ENCODE data around the gene NUFIP2.
"Not testable (repeated sequence)": the region's sequence is repeated elsewhere in the genome, so short reads cannot be mapped to it uniquely, and the experiment has no call there.

Gene NUFIP2

GRCh38 chr17:29293890-29294579 lies at the start of gene NUFIP2:
Gene NUFIP2, minus strand, starts transcription at chr17:29294148. Its CDS starts 89 bp downstream, at chr17:29294059.
- peak; percentile 98 for DNase-seq

DNA sequence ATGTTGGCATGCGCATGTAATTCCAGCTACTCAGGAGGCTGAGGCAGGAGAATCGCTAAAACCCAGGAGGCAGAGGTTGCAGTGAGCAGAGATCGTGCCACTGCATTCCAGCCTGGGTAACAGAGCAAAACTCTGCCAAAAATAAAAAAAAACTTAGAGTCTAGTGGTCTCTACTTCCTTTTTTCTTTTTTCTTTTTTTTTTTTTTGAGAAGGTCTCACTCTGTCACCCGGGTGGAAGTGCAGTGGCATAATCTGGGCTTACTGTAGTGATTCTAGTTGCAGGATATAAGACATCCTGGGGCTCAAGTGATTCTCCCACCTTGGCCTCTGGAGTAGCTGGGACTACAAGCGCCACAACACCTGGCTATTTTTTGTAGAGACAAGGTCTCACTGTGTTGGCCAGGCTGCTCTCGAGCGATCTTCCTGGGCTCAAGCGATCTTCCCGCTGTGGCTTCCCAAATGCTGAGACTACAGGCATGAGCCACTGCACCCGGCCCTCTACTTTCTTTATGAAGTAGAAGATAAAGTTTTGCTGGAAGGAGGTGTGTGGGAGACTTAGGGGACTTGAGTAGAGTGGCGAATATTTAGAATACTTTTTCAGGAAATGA lies 48.3 kb upstream of the NUFIP2 start:
- DNase-seq, result peak; percentile 80

GRCh38 chr17:29341726-29342125 lies 47.8 kb upstream of the NUFIP2 start:
- peak; percentile 72 for DNase-seq

DNA sequence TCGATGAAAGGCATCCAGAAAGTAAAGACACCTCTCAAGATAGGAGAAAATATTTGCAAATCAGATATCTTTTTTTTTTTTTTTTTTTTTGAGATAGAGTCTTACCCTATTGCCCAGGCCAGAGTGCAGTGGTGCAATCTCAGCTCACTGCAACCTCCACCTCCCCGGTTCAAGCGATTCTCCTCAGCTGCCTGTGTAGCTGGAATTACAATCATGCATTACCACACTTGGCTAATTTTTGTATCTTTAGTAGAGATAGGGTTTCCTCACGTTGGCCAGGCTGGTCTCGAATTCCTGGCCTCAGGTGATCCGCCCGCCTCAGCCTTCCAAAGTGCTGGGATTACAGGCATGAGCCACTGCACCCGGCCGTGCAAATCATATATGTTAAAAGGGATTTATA lies 45.1 kb upstream of the NUFIP2 start:
- not testable (repeated sequence) for DNase-seq

- no peak for DNase-seq
These were observed 37.7 kb upstream of the NUFIP2 start for GRCh38 chr17:29331708-29332085.

DNA sequence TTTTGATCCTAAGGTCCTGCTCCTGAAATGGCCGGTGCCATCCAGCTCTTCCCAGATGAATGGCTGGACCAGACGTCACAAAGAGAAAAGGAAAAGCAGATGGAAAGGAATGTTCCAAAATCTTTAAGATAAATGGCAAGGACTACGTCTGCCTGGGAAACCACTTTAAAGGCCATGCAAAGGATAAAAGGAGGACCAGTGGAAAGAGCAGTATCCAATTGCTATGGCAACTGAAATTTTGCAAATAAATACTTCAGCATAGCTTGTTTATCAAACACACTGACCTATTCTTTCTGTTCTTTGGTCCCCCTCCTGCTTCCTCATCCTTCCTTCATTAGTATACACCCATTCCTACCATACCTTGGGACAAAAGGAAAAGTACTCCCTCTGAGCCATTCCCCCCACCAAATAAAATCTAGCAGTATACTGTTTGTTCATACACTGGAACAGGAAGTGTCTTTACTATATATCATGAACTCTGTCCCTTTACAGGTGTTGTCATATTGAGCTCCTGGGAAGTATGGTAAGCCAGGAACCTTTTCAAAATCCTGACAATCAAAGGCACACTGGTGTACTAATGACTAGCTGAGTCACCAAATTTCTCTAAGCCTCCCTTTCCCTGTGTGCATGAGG lies 37.2 kb upstream of the NUFIP2 start:
- no peak for DNase-seq

DNA sequence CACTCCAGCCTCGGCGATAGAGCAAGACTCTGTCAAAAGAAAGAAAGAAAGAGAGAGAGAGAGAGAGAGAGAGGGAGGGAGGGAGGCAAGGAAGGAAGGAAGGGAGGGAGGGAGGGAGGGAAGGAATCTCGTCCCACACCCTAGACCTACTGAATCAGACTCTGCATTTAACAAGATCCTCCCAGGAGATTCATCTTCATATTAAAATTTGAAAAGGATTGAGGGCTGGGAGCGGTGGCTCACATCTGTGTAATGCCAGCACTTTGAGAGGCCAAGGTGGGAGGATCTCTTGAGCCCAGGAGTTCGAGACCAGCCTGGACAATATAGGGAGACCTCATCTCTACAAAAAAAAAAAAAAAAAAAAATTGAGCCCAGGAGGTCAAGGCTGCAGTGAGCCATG lies 33.5 kb upstream of the NUFIP2 start:
- no peak for DNase-seq

DNA sequence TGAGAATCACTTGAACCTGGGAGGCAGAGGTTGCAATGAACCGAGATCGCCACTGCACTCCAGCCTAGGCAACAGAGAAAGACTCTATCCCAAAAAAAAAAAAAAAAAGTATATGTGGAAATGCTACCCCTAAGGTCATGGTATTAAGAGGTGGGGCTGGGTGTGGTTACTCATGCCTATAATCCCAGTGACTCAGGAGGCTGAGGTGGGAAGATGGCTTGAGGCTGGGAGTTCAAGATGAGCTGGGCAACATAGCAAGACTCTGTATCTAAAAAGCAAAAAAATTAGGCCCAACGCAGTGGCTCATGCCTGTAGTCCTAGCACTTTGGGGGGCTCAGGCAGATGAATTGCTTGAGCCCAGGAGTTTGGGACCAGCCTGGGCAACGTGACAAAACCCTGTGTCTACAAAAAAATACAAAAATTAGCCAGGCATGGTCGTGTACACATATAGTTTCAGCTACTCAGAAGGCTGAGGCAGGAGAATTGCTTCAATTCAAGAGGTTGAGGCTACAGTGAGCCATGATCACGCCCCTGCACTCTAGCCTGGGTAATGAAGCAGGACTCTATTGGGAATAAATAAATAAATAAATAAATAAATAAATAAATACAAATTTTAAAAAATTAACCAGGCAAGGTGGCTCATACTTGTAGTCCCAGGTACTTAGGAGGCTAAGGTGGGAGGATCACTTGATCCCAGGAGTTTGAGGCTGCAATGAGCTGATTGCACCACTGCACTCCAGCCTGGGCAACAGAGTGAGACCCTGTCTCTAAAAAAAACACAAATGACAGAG lies 32.3 kb upstream of the NUFIP2 start:
- DNase-seq, result no peak

DNA sequence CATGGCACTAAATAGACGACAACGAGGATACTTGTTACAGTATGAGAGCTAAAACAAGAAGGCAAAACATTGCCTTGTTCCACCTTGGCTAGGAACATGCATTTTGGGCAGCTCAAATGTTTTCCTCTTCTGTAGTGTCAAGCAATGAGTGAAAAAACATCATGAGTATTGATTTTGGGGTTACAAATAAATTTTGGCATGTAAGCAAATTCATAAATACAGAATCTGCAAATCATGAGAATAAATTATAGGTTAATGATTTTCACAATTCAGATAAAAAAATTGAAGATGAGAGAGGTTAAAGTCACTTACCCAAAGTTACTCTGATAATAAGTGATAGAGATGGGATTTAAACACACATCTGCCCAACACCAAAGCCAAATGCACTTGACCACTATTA lies 28.4 kb upstream of the NUFIP2 start:
- DNase-seq, result no peak

GRCh38 chr17:29303386-29303785 lies 9.4 kb upstream of the NUFIP2 start:
- no peak for DNase-seq

DNA sequence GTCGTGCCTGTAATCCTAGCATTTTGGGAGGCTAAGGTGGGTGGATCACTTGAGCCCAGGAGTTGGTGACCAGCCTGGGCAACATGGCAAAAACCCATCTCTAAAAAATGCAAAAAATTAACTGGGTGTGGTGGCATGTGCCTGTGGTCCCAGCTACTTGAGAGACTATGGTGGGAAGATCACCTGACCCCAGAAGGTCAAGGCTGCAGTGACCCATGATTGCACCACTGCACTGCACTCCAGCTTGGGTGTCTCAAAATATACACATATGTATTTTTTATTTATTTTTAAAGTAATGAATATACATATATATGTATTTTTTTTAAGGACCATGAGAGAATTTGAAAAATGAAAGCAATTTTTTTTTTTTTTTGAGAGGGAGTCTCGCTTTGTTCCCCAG lies 5.1 kb upstream of the NUFIP2 start:
- DNase-seq, result no peak

DNA sequence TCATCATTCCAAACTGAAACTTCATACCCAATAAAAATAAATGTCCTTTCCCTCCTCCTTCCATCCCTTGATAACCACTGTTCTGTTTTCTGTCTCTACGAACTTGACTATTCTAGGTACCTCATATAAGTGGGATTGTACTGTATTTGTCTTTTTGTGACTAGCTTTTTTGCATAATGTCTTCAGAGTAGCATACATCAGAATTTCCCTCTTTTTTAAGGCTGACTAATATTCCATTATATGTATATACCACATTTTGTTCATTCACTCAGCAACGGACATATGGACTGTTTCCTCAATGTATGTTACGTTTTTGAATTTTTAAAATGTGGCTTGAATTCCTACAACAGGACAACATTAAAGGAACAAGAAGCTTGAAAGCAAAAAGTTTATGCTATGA lies 1.5 kb upstream of the NUFIP2 start:
- DNase-seq, result no peak

- DNase-seq, result no peak
These were observed 592 bp upstream of the NUFIP2 start for GRCh38 chr17:29294580-29294900.

GRCh38 chr17:29292992-29293889 lies 707 bp downstream of the NUFIP2 start:
- peak; percentile 27 for DNase-seq

DNA sequence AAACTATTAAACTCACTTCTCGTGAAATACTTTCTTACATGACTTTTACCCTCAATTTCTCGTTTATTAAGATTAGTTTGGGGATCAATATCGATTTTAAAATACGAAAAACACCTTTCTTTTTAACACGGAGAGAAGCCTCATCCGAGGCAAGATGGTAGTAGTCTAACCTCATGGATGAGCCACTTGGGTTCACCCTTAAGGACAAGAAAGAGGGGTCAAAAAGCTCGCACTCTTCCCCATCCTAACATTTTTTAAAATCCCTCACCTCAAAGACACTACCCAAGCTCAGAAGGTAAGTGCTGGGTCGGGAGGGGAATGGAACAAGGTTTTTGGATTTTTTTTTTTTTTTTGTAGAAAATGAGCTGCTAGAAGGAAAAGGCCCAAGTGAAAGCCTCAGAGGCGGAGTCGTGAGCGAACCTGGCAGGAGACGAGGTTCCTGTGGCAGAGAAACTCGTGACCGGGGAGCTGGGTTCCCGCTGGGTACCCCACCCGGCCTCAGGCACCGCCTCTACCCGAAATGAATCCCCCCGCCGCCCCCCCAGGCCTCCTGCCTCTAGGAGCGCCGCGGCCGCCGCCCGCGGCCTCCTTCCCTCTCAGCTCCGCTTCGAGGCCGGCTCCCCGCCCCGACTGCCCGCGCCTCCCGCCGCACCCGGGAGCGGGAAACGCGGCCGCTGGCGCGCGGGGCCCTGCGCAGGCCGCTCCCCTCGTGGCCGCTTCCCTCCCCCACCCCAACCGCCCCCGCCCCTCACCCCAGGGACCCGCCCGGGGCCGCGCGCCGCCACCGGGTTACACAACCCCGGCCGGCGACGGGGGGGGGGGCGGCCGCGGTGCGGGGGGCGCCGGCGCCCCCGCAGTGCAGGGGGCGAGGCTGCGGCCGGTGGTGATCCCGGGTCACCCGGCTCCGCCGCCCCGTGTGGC lies 1.6 kb downstream of the NUFIP2 start:
- peak; percentile 26 for DNase-seq

GRCh38 chr17:29291163-29291752 lies 2.7 kb downstream of the NUFIP2 start:
- DNase-seq, result peak; percentile 75

DNA sequence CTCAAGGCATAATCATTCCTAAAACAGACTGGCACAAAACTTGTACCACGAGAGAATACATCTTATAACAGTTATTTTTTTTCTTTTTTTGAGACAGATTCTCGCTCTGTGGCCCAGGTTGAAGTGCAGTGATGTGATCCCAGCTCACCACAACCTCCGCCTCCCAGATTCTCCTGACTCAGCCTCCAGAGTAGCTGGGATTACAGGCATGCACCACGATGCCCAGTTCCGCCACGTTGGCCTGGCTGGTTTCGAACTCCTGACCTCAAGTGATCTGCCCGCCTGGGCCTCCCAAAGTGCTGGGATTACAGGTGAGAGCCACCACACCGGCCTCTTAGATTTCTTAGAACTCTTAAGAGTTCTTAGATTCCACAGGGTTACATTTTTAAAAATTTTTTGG lies 4.1 kb downstream of the NUFIP2 start:
- no peak for DNase-seq

DNA sequence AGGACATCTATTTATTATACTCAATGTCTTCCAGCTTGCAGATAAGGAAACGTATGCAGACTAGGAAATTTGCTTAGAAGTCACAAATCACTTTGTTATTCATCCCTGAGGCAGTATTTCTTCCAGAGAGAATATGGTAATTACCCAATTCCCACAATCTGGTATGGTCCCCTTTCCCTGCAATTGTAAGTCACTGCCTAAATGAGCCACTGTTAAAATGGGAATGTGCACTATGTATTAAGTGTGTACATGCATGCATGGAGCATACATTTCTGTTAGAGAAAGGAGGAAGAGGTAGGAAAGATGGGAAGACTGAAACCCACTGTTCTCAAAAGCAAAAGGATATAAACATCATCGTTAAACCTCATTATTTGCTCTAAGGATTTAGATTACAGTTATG lies 10.0 kb downstream of the NUFIP2 start:
- DNase-seq, result no peak

DNA sequence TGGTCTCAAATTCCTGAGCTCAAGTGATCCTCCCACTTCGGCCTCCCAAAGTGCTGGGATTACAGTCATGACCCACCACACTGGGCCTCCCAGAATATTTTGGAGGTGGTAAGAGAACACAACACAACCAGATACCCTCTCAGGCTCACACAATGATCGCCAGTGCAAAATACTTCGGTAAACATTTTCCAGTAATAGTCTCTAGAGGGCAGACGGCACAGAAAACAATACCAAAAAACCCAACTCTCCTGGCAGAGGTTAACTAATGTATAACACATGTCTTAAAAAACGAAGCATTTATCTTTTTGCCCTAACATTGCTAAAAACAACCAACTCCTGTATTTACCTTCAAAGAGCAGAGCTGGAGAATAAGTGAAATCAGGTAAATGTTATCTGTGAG lies 10.5 kb downstream of the NUFIP2 start:
- no peak for DNase-seq

DNA sequence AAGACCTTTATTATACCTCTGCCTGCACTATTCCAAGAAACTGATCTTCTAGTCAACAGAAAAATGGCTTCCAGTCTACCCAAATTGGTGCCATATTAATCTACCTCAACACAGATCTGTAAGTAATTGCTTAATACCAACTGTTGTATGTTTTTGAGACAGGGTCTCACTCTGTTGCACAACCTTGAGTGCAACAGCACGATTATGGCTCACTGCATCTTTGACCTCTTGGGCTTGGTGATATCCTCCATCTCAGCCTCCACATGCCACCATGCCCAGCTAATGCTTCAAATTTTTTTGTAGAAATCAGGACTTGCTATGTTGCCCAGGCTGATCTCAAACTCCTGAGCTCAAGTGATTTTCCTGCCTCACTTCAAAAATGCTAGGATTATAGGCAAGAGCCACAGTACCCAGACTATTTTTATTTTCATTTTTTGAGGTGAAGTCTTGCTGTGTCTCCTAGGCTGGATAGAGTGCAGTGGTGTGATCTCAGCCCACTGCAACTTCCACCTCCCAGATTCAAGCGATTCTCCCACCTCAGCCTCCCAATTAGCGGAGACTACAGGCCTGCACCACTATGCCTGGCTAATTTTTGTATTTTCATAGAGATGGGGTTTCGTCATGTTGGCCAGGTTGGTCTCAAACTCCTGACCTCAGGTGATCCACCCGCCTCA lies 14.4 kb downstream of the NUFIP2 start:
- DNase-seq, result no peak

- DNase-seq, result no peak
These were observed 15.3 kb downstream of the NUFIP2 start for GRCh38 chr17:29278692-29279091.

Data from MV-4-11 (cell line).